T-helper 1 cell treated with Interleukin-12 subunit alpha and Interleukin-12 subunit beta and Interleukin-4 antibody, amounts not matched to agents 30 μg/mL and 1 μg/mL, for 36 hours (primary cell): ENCODE measurements around the gene NABP1.

Experiments
- H3K27ac Mint-ChIP-seq: one replicate; pipeline ENCODE4 v1.8.0; 2021; ENCODE audit warnings: mild to moderate bottlenecking, mixed read lengths
- H3K27me3 Mint-ChIP-seq: one replicate; pipeline ENCODE4 v1.8.0; 2021; ENCODE audit warnings: low read depth, mixed read lengths
- H3K36me3 Mint-ChIP-seq: one replicate; pipeline ENCODE4 v1.8.0; 2021; ENCODE audit warnings: low read depth, mixed read lengths
- H3K4me1 Mint-ChIP-seq: one replicate; pipeline ENCODE4 v1.8.0; 2021; ENCODE audit warnings: low read depth, mixed read lengths
- H3K4me3 Mint-ChIP-seq: one replicate; pipeline ENCODE4 v1.8.0; 2021; ENCODE audit warnings: mild to moderate bottlenecking, moderate library complexity, mixed read lengths
- H3K9me3 Mint-ChIP-seq: one replicate; pipeline ENCODE4 v1.8.0; 2021; ENCODE audit warnings: mixed read lengths

Gene NABP1

GRCh38 chr2:191701696-191702095, 23.8 kb downstream of the NABP1 start:
- H3K36me3 Mint-ChIP-seq = peaks cover 29% of the 10 kb centered on the region
- H3K27ac Mint-ChIP-seq = no peak overlapping the region
- H3K4me1 Mint-ChIP-seq = peaks cover 2% of the 10 kb centered on the region
- H3K4me3 Mint-ChIP-seq = no peak overlapping the region
- H3K27me3 Mint-ChIP-seq = no peaks in the 10 kb centered on the region
- peaks cover 3% of the 10 kb centered on the region for H3K9me3 Mint-ChIP-seq

GRCh38 chr2:191703079-191703725, 25.3 kb downstream of the NABP1 start:
- Mint-ChIP-seq H3K27ac (no peak overlapping the region), H3K9me3 (no peaks in the 10 kb centered on the region), H3K27me3 (no peaks in the 10 kb centered on the region), H3K4me3 (no peak overlapping the region), H3K4me1 (no peaks in the 10 kb centered on the region), H3K36me3 (peaks cover 23% of the 10 kb centered on the region)

- H3K27ac Mint-ChIP-seq = no peak overlapping the region
- H3K36me3 Mint-ChIP-seq = peaks cover 31% of the 10 kb centered on the region
- H3K4me3 Mint-ChIP-seq = no peak overlapping the region
- H3K9me3 Mint-ChIP-seq = no peaks in the 10 kb centered on the region
- H3K27me3 Mint-ChIP-seq = no peaks in the 10 kb centered on the region
- no peaks in the 10 kb centered on the region for H3K4me1 Mint-ChIP-seq
These were observed 27.1 kb downstream of the NABP1 start for GRCh38 chr2:191705084-191705483.

- no peaks in the 10 kb centered on the region for H3K9me3 Mint-ChIP-seq
- no peaks in the 10 kb centered on the region for H3K27me3 Mint-ChIP-seq
- peaks cover 26% of the 10 kb centered on the region for H3K36me3 Mint-ChIP-seq
- H3K27ac Mint-ChIP-seq = no peak overlapping the region
- no peaks in the 10 kb centered on the region for H3K4me1 Mint-ChIP-seq
- H3K4me3 Mint-ChIP-seq = no peak overlapping the region
These were observed 27.8 kb downstream of the NABP1 start for GRCh38 chr2:191705701-191706100.

- no peaks in the 10 kb centered on the region for H3K9me3 Mint-ChIP-seq
- H3K27ac Mint-ChIP-seq = no peak overlapping the region
- no peak overlapping the region for H3K4me3 Mint-ChIP-seq
- peaks cover 19% of the 10 kb centered on the region for H3K36me3 Mint-ChIP-seq
- no peaks in the 10 kb centered on the region for H3K27me3 Mint-ChIP-seq
- H3K4me1 Mint-ChIP-seq = no peaks in the 10 kb centered on the region
These were observed 28.9 kb downstream of the NABP1 start for GRCh38 chr2:191706791-191707190.

- peaks cover 22% of the 10 kb centered on the region for H3K36me3 Mint-ChIP-seq
- no peaks in the 10 kb centered on the region for H3K27me3 Mint-ChIP-seq
- H3K4me1 Mint-ChIP-seq = no peaks in the 10 kb centered on the region
These were observed 29.6 kb downstream of the NABP1 start for GRCh38 chr2:191707542-191707941.

GRCh38 chr2:191710411-191710900, 32.5 kb downstream of the NABP1 start:
- no peaks in the 10 kb centered on the region for H3K27me3 Mint-ChIP-seq
- H3K4me3 Mint-ChIP-seq = no peak overlapping the region
- H3K36me3 Mint-ChIP-seq = peaks cover 17% of the 10 kb centered on the region
- H3K4me1 Mint-ChIP-seq = no peaks in the 10 kb centered on the region
- no peak overlapping the region for H3K27ac Mint-ChIP-seq
- H3K9me3 Mint-ChIP-seq = no peaks in the 10 kb centered on the region

More at GRCh38 chr2:191707542-191707941, 29.6 kb downstream of the NABP1 start:
- no peak overlapping the region for H3K27ac Mint-ChIP-seq
- H3K9me3 Mint-ChIP-seq = no peaks in the 10 kb centered on the region
- no peak overlapping the region for H3K4me3 Mint-ChIP-seq

- H3K27ac Mint-ChIP-seq = no peak overlapping the region
- no peaks in the 10 kb centered on the region for H3K27me3 Mint-ChIP-seq
- H3K36me3 Mint-ChIP-seq = peaks cover 17% of the 10 kb centered on the region
- H3K4me1 Mint-ChIP-seq = no peaks in the 10 kb centered on the region
- no peak overlapping the region for H3K4me3 Mint-ChIP-seq
- no peaks in the 10 kb centered on the region for H3K9me3 Mint-ChIP-seq
These were observed 33.7 kb downstream of the NABP1 start for GRCh38 chr2:191711621-191712020.

- no peaks in the 10 kb centered on the region for H3K4me1 Mint-ChIP-seq
- no peak overlapping the region for H3K27ac Mint-ChIP-seq
- H3K27me3 Mint-ChIP-seq = peaks cover 3% of the 10 kb centered on the region
- no peaks in the 10 kb centered on the region for H3K9me3 Mint-ChIP-seq
- no peak overlapping the region for H3K4me3 Mint-ChIP-seq
- peaks cover 16% of the 10 kb centered on the region for H3K36me3 Mint-ChIP-seq
These were observed 35.9 kb downstream of the NABP1 start for GRCh38 chr2:191713837-191714236.

- Mint-ChIP-seq H3K27ac (no peak overlapping the region), H3K36me3 (peaks cover 9% of the 10 kb centered on the region), H3K4me3 (no peak overlapping the region), H3K27me3 (peaks cover 3% of the 10 kb centered on the region), H3K9me3 (no peaks in the 10 kb centered on the region), H3K4me1 (no peaks in the 10 kb centered on the region)
These were observed 37.0 kb downstream of the NABP1 start for GRCh38 chr2:191714925-191715324.

- Mint-ChIP-seq H3K27ac (no peak overlapping the region), H3K4me1 (no peaks in the 10 kb centered on the region), H3K27me3 (peaks cover 3% of the 10 kb centered on the region), H3K36me3 (peaks cover 8% of the 10 kb centered on the region), H3K9me3 (no peaks in the 10 kb centered on the region), H3K4me3 (no peak overlapping the region)
These were observed 37.5 kb downstream of the NABP1 start for GRCh38 chr2:191715471-191715870.

GRCh38 chr2:191719261-191719660, 41.3 kb downstream of the NABP1 start:
- Mint-ChIP-seq H3K4me3 (no peak overlapping the region), H3K36me3 (peaks cover 4% of the 10 kb centered on the region), H3K9me3 (no peaks in the 10 kb centered on the region), H3K27ac (no peak overlapping the region), H3K4me1 (no peaks in the 10 kb centered on the region), H3K27me3 (peaks cover 3% of the 10 kb centered on the region)

- Mint-ChIP-seq H3K9me3 (no peaks in the 10 kb centered on the region), H3K27me3 (peaks cover 3% of the 10 kb centered on the region), H3K27ac (no peak overlapping the region), H3K36me3 (peaks cover 4% of the 10 kb centered on the region), H3K4me1 (no peaks in the 10 kb centered on the region), H3K4me3 (no peak overlapping the region)
These were observed 42.0 kb downstream of the NABP1 start for GRCh38 chr2:191719938-191720337.

GRCh38 chr2:191721331-191721730, 43.4 kb downstream of the NABP1 start:
- no peaks in the 10 kb centered on the region for H3K4me1 Mint-ChIP-seq
- H3K36me3 Mint-ChIP-seq = peaks cover 4% of the 10 kb centered on the region
- H3K27ac Mint-ChIP-seq = no peak overlapping the region
- H3K27me3 Mint-ChIP-seq = peaks cover 6% of the 10 kb centered on the region
- H3K4me3 Mint-ChIP-seq = no peak overlapping the region
- no peaks in the 10 kb centered on the region for H3K9me3 Mint-ChIP-seq

- Mint-ChIP-seq H3K27ac (no peak overlapping the region), H3K36me3 (no peaks in the 10 kb centered on the region), H3K4me1 (no peaks in the 10 kb centered on the region), H3K4me3 (no peak overlapping the region), H3K9me3 (no peaks in the 10 kb centered on the region), H3K27me3 (peaks cover 5% of the 10 kb centered on the region)
These were observed 46.1 kb downstream of the NABP1 start for GRCh38 chr2:191724015-191724414.
